Measurements from ENCODE around the gene THSD4.

Gene THSD4

GRCh38 chr15:71444032-71444810, 328.9 kb downstream of the THSD4 start:
- no peak for DNase-seq

DNA sequence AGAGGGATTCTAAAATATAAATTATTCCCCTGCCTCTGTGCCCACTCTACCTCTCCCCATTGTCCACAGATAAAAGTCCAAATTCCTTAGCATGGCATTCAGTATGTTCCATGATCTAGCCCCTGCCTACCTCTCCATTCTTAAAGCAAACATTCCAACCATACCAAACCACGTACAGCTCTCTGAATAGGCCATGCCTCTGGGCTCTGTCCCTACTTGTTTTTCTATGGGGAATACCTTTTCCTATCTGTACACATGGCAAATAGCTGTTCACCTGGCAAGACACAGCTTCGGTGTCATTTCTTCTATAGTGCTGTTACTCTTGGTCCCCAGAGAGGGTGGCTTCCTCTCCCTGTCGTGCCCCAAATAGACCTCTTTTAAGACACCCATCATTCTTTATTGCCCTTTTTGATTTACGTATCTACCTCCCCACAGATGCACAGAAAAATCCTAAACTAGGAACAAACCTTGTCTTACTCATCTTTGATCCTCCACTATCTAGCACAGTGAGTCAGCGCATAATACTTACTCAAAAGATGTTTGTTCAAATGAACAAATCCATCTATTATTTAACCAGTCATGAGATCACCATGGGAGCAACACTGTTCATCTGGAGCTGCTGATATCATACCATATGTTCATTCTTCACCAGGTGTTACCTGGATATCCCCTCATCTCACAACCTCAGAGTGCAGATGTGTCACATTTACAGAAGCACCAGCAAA, 329.8 kb downstream of the THSD4 start:
- no peak for DNase-seq

- DNase-seq: no peak
Measured at GRCh38 chr15:71447328-71448250, 332.3 kb downstream of the THSD4 start.

- DNase-seq: no peak
Measured at GRCh38 chr15:71448688-71449114, 333.4 kb downstream of the THSD4 start.

DNA sequence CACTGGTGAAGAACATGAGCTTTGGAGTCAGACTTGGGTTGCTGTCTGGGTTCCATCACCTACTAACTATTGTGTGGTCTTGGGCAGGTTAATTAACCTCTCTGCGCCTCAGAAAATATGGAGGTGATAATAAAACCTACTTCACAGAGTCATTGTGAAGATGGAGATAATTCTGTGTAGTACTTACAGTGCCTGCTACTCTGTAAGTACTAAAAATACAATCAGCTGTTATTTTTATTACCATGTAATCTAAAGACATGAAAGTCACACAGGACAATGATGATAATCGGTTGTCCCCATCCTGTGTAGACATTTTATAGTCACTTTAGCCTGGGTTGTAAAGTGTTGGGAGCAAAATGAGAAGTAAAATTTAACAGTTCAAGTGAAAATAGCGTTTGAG, 334.1 kb downstream of the THSD4 start:
- no peak for DNase-seq

GRCh38 chr15:71449956-71450355, 334.7 kb downstream of the THSD4 start:
- DNase-seq: no peak

GRCh38 chr15:71451130-71451529, 335.9 kb downstream of the THSD4 start:
- no peak for DNase-seq

DNA sequence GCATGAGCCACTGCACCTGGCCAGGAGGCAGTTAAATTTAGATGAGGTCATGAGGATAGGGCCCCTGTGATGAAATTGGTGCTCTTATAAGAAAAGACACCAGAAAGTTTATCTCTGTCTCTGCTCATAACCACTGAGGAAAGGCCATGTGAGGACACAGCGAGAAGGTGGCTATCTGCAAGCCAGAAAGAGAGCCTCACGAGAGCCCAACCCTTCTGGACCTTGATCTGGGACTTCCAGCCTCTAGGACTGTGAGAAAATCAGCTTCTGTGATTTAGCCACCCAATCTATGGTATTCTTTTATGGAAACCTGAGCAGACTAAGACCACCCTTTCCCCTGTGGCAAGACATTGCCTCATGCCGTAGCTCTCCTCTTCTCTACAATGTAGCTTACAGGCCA, 337.6 kb downstream of the THSD4 start:
- no peak for DNase-seq

- DNase-seq: no peak
Measured at GRCh38 chr15:71454462-71454996, 339.3 kb downstream of the THSD4 start.

DNA sequence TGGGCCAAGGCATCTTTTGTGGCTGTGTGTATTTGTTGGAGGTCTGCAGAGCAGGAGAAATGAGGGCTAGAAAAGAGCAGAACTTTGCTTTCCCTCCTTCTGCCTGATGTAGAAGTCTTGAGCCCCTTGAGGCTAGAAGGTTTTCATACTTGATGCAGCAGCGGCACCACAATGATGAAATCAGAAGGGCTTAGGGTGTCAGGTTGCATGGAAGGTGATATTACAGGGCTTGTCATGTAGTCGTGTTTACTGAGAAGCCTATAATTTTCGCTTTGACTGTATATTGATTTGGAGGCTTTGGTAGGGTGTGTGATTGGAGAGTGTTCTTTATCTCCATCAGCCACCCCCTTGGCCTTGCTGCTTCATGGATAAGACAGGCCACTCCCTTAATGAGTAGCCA, 339.8 kb downstream of the THSD4 start:
- no peak for DNase-seq

GRCh38 chr15:71455878-71456277, 340.6 kb downstream of the THSD4 start:
- DNase-seq: no peak

GRCh38 chr15:71456362-71456761, 341.1 kb downstream of the THSD4 start:
- no peak for DNase-seq

- DNase-seq: no peak
Measured at GRCh38 chr15:71456811-71457210, 341.5 kb downstream of the THSD4 start.

GRCh38 chr15:71458089-71458660, 342.9 kb downstream of the THSD4 start:
- no peak for DNase-seq

DNA sequence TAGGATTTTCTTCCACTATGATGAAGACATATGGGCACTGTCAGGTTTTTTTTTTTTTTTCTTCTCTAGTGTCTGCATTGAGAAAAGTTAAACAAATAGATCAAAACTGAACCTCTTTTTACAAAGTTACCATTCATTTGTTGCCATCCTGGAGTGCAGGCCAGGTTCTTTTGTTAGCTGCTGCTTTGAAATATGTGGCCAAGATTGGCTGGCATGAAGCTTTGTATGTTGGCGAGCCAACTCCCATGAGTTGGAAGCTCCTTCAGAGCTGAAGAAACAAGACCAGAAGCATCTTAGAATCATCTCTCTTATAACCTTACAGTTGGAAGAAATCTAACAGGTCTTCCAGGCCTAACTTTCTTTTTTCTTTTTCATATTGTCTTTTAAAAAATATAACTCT, 346.5 kb downstream of the THSD4 start:
- no peak for DNase-seq

DNA sequence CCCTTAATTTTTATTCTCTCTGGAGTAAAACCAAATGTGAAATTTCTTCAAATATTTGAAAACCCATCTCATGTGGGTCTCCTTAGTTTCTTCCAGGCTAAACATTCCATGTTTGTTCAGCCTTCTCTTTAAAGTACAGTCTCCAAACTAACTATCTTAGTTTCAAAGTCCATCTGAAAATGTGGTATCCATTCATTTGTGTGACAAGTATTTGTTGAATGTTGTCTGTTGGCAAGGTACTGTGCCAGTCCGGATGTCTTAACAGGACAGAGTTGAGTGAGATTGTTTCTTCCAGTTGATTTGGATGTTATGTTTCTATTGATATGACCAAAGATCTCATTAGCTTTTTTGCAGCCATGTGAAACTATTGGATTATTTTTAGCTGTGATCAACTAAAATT, 347.4 kb downstream of the THSD4 start:
- no peak for DNase-seq

GRCh38 chr15:71463156-71463665, 347.9 kb downstream of the THSD4 start:
- DNase-seq: no peak

- DNase-seq: no peak
Measured at GRCh38 chr15:71465131-71465955, 350.1 kb downstream of the THSD4 start.

GRCh38 chr15:71468715-71469114, 353.4 kb downstream of the THSD4 start:
- DNase-seq: no peak

GRCh38 chr15:71469413-71469812, 354.1 kb downstream of the THSD4 start:
- DNase-seq: no peak

DNA sequence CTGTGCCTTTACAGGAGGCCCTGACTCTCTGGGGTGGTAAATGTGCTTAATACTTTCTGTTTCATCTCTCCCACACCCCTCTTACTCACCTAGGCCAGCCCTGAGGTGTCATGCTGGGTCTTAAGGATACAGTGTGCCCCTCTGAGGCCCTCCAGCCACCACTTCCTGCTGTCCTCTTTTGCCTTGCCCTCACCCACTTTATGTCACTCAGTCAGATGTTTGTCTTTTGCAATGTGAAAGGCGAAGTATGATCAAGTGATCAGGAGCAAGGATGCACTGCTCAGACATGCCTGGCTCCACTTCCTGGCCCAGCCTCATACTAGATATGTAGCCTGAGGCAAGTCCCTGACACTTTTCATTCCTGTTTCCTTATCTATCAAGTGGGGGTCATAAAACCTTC, 356.1 kb downstream of the THSD4 start:
- no peak for DNase-seq

GRCh38 chr15:71472566-71472965, 357.3 kb downstream of the THSD4 start:
- DNase-seq: no peak

Measured in bone marrow (tissue), 2 donors.